H1 (cell line): ENCODE measurements around the gene RSBN1. TPM values are rescaled to one million over a fixed set of nuclear protein-coding genes. Genes with fewer than 3 reads are reported as not detected.

Source experiments
- CTCF ChIA-PET: fragments of 300-600 bp; sonication (Branson Sonifier 250); formaldehyde crosslinking; loops from one replicate; lab custom pipeline; 2021; ENCODE audit not compliant: partially characterized antibody; lab: Charles Lee
- POLR2A ChIA-PET: fragments of 300-600 bp; sonication (Branson Sonifier 250); formaldehyde crosslinking; loops from one replicate; lab custom pipeline; 2021; ENCODE audit warnings: inconsistent platforms; ENCODE audit not compliant: partially characterized antibody; lab: Charles Lee
- DNase-seq, 2 experiments: peaks; one replicate each; pipeline versions ENCODE4 v3.0.0 to v3.0.0-alpha.2; 2010 to 2022; ENCODE audit warnings: low spot score in 2 of 2, low read depth in 1 of 2, mixed read lengths in 1 of 2
- FAIRE-seq: peaks from 2 replicates; lab custom pipeline; 2011; peaks lifted over from hg19 to GRCh38; lab: Jason Lieb, UNC
- H2AFZ ChIP-seq: 2 replicates; pipeline ENCODE4 v1.8.1; 2012; ENCODE audit warnings: low read length, inconsistent platforms
- H2AK5ac ChIP-seq: 2 replicates; pipeline ENCODE4 v1.6.1; 2013; ENCODE audit warnings: low read depth, low read length
- H2BK120ac ChIP-seq: replicated peaks from 2 replicates; pipeline ENCODE3; 2013; ENCODE audit warnings: low read depth, low read length, inconsistent platforms
- H2BK12ac ChIP-seq: 2 replicates; pipeline ENCODE4 v1.6.1; 2013; ENCODE audit warnings: low read depth, low read length
- H2BK15ac ChIP-seq: 2 replicates; pipeline ENCODE4 v1.6.1; 2013; ENCODE audit warnings: low read length
- H2BK20ac ChIP-seq: 2 replicates; pipeline ENCODE4 v1.6.1; 2013; ENCODE audit warnings: low read length
- H2BK5ac ChIP-seq: 2 replicates; pipeline ENCODE4 v1.6.1; 2013; ENCODE audit warnings: low read depth, low read length
- H3K14ac ChIP-seq: 2 replicates; pipeline ENCODE4 v1.6.1; 2013; ENCODE audit warnings: inconsistent platforms; ENCODE audit not compliant: insufficient read length
- H3K18ac ChIP-seq: 2 replicates; pipeline ENCODE4 v1.6.1; 2013; ENCODE audit warnings: low read length; ENCODE audit errors: extremely low read depth
- H3K23ac ChIP-seq: 2 replicates; pipeline ENCODE4 v1.6.1; 2013; ENCODE audit warnings: inconsistent platforms; ENCODE audit not compliant: insufficient read length
- H3K23me2 ChIP-seq: 2 replicates; pipeline ENCODE4 v1.6.1; 2013; ENCODE audit warnings: low read depth, low read length
- H3K27ac ChIP-seq: 2 replicates; pipeline ENCODE4 v1.6.1; 2011; ENCODE audit warnings: low read depth, low read length, inconsistent platforms
- H3K27me3 ChIP-seq, 4 experiments: replicated peaks in 1 of 4; 1 replicate in 1 of 4; 2 replicates in 3 of 4; pipeline versions ENCODE4 v1.6.1 to v1.8.1; 2011 to 2013; ENCODE audit warnings: low read length in 3 of 4, mild to moderate bottlenecking in 3 of 4, inconsistent platforms in 2 of 4, mixed read lengths in 2 of 4, moderate library complexity in 1 of 4; ENCODE audit not compliant: control insufficient read depth in 3 of 4, insufficient read depth in 3 of 4; ENCODE audit errors: extremely low read depth in 1 of 4
- H3K36me3 ChIP-seq, 4 experiments: 2 replicates each; pipeline versions ENCODE4 v1.6.1 to v1.8.1; 2011 to 2013; ENCODE audit warnings: mild to moderate bottlenecking in 4 of 4, low read length in 3 of 4, moderate library complexity in 2 of 4, control low read depth in 1 of 4, inconsistent platforms in 1 of 4; ENCODE audit not compliant: insufficient read depth in 4 of 4, control insufficient read depth in 2 of 4
- H3K4ac ChIP-seq: replicated peaks from 2 replicates; pipeline ENCODE3; 2013; ENCODE audit warnings: low read length, low read depth, mixed read lengths, inconsistent platforms; ENCODE audit not compliant: insufficient read length
- H3K4me1 ChIP-seq, 4 experiments: replicated peaks in 1 of 4; 1 replicate in 1 of 4; 2 replicates in 3 of 4; pipeline versions ENCODE4 v1.6.1 to v1.8.1; 2011 to 2013; ENCODE audit warnings: low read length in 3 of 4, inconsistent platforms in 2 of 4, mixed read lengths in 1 of 4; ENCODE audit not compliant: insufficient read depth in 4 of 4, control insufficient read depth in 3 of 4
- H3K4me2 ChIP-seq, 2 experiments: 2 replicates each; pipeline versions ENCODE4 v1.6.1 to v1.8.1; 2011 to 2013; ENCODE audit warnings: low read depth in 2 of 2, low read length in 2 of 2, control low read depth in 1 of 2, inconsistent platforms in 1 of 2, mild to moderate bottlenecking in 1 of 2; ENCODE audit not compliant: insufficient read depth in 1 of 2
- H3K4me3 ChIP-seq, 4 experiments: fragments of 200-600, 300-600 bp in 1 of 4; sonication (generic), shearing (Covaris generic), sonication (Bioruptor Twin) in 1 of 4; 2 replicates each; pipeline versions ENCODE4 v1.5.1 to v1.8.1; 2011 to 2016; ENCODE audit warnings: low read length in 4 of 4, low read depth in 3 of 4, control low read depth in 2 of 4, inconsistent platforms in 2 of 4, mild to moderate bottlenecking in 2 of 4, mixed read lengths in 1 of 4, moderate library complexity in 1 of 4; ENCODE audit not compliant: insufficient read depth in 2 of 4; ENCODE audit errors: extremely low read depth in 1 of 4
- H3K56ac ChIP-seq: replicated peaks from 2 replicates; pipeline ENCODE3; 2013; ENCODE audit warnings: low read depth, mild to moderate bottlenecking, mixed read lengths, low read length, inconsistent platforms; ENCODE audit not compliant: insufficient read length
- H3K79me1 ChIP-seq: 2 replicates; pipeline ENCODE4 v1.6.1; 2013; ENCODE audit warnings: low read depth, low read length, control low read depth
- H3K79me2 ChIP-seq, 2 experiments: 2 replicates each; pipeline versions ENCODE4 v1.6.1 to v1.8.1; 2012 to 2013; ENCODE audit warnings: low read length in 2 of 2, mild to moderate bottlenecking in 2 of 2, inconsistent platforms in 1 of 2; ENCODE audit not compliant: insufficient read depth in 2 of 2, control insufficient read depth in 1 of 2
- H3K9ac ChIP-seq, 4 experiments: replicated peaks in 1 of 4; 1 replicate in 1 of 4; 2 replicates in 3 of 4; pipeline versions ENCODE4 v1.6.1 to v1.8.1; 2011 to 2013; ENCODE audit warnings: low read depth in 3 of 4, low read length in 3 of 4, control low read depth in 2 of 4, mild to moderate bottlenecking in 2 of 4, moderate library complexity in 2 of 4, inconsistent platforms in 1 of 4; ENCODE audit errors: extremely low read depth in 1 of 4
- H3K9me3 ChIP-seq, 2 experiments: 2 replicates each; pipeline versions ENCODE4 v1.6.1 to v1.8.1; 2012 to 2013; ENCODE audit warnings: mild to moderate bottlenecking in 2 of 2, moderate library complexity in 2 of 2, control low read depth in 1 of 2, inconsistent platforms in 1 of 2, low read depth in 1 of 2, low read length in 1 of 2, mixed read lengths in 1 of 2; ENCODE audit not compliant: insufficient read depth in 2 of 2
- H4K20me1 ChIP-seq, 2 experiments: replicated peaks in 1 of 2; 2 replicates each; pipeline versions ENCODE3 to v1.8.1; 2011 to 2013; ENCODE audit warnings: inconsistent platforms in 2 of 2, low read length in 2 of 2, mild to moderate bottlenecking in 1 of 2; ENCODE audit not compliant: insufficient read depth in 2 of 2, control insufficient read depth in 1 of 2
- H4K5ac ChIP-seq: 2 replicates; pipeline ENCODE4 v1.6.1; 2013; ENCODE audit warnings: low read length, low read depth, mixed read lengths, inconsistent platforms; ENCODE audit not compliant: insufficient read length
- H4K8ac ChIP-seq: 2 replicates; pipeline ENCODE4 v1.8.0; 2013; ENCODE audit warnings: mild to moderate bottlenecking, moderate library complexity, low read length, inconsistent platforms; ENCODE audit not compliant: insufficient read depth; ENCODE audit errors: extremely low read depth
- H4K91ac ChIP-seq: replicated peaks from 2 replicates; pipeline ENCODE3; 2013; ENCODE audit warnings: low read length, mixed read lengths, inconsistent platforms; ENCODE audit not compliant: insufficient read length
- FOSL1 ChIP-seq: IDR thresholded peaks from 2 replicates; pipeline ENCODE4 v1.6.1; 2011; ENCODE audit warnings: mild to moderate bottlenecking, low read depth, low read length, moderate library complexity; ENCODE audit not compliant: insufficient read depth
- JUN ChIP-seq: IDR thresholded peaks from 2 replicates; pipeline ENCODE4 v1.6.1; 2011; ENCODE audit warnings: low read depth, mild to moderate bottlenecking, improper control_type of control experiment, low read length
- PHF8 ChIP-seq: fragments of 200-600 bp; sonication (generic); conservative IDR thresholded peaks from 2 replicates; pipeline ENCODE4 v1.7.1; 2012; ENCODE audit warnings: low read depth, mild to moderate bottlenecking, inconsistent platforms, low read length, moderate library complexity
- SIRT6 ChIP-seq: IDR thresholded peaks from one replicate; pipeline ENCODE4 v1.7.1; 2012; ENCODE audit warnings: low read length, inconsistent platforms
- SP4 ChIP-seq: IDR thresholded peaks from 2 replicates; pipeline ENCODE4 v1.6.1; 2012; ENCODE audit warnings: low read length, inconsistent platforms
- WGBS, 2 experiments: shearing (Covaris generic) in 1 of 2; methylation state at CpG; one replicate each; pipeline versions ENCODE4 v1.1.6 to v1.1.7; 2013 to 2015; ENCODE audit warnings: low lambda C conversion rate in 2 of 2, mixed read lengths in 2 of 2, inconsistent platforms in 1 of 2, low coverage in 1 of 2, missing lambda C conversion rate in 1 of 2; ENCODE audit not compliant: insufficient replicate concordance in 2 of 2, insufficient coverage in 1 of 2, insufficient read length in 1 of 2; ENCODE audit errors: extremely low coverage in 1 of 2, missing lambda C conversion rate in 1 of 2; 5-methylcytosine and 5-hydroxymethylcytosine counted together
- polyA plus RNA-seq, 7 experiments: library from polyadenylated mRNA; depleted of rRNA in 3 of 7; stranded (reverse) in 5 of 7; unstranded in 2 of 7; fragments of >200 nt in 5 of 7; fragments of 200-250 nt in 2 of 7; gene quantifications; 1 replicate in 5 of 7; 2 replicates in 1 of 7; 4 replicates in 1 of 7; pipeline versions ENCODE4 v1.2.1 to v1.2.3, GENCODE V29; 2011 to 2013; ENCODE audit warnings: missing spikeins in 2 of 7, mixed read lengths in 2 of 7
- total RNA-seq: library from RNA; stranded (reverse); fragmentation: NEBNext Ultra II Directional; extraction: Animal tissue kit (Norgen Biotek cat#: 25700); gene quantifications from 2 replicates; pipeline ENCODE4 v1.2.1, GENCODE V29; 2021
- TF ChIP-seq, protein P1 (sequence below): IDR thresholded peaks from 2 replicates; pipeline ENCODE4 v1.6.1; 2011; ENCODE audit warnings: low read length, improper control_type of control experiment

The RSBN1 gene
- total and polyA plus RNA-seq, 2 of the 8 experiments (the other 6 are each of a cell fraction or from before 2014, with no cell fraction given), result 4.2 to 17.6 TPM

DNA sequence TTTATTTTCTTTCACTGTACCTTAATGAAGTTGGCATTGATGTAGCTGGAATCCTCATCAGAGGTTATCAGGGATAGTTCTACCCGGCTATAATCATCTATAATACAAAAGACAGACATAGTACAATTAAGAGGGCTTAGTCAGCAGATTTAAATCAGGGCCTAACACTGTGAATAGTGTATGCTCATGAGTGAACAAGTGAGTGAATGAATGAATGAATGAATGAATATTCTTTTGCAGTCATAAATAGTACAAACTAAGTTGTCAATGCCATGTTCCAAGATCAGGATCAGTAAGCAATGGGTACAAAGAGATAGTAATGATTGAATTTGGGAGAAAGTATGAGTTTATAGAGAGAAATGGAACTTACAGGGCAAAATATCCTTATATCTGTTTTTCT is 46.7 kb upstream of the RSBN1 start:
- no peaks in the 10 kb centered on the region for H3K36me3 ChIP-seq
- H3K4ac ChIP-seq, result no peak overlapping the region
- H2BK15ac ChIP-seq, result no peak overlapping the region
- H2BK120ac ChIP-seq, result no peak overlapping the region
- H3K18ac ChIP-seq, result no peak overlapping the region
- H2BK12ac ChIP-seq, result no peak overlapping the region
- H3K14ac ChIP-seq, result no peak overlapping the region
- no peak overlapping the region for H3K4me3 ChIP-seq
- H2BK5ac ChIP-seq, result no peak overlapping the region
- H3K79me2 ChIP-seq, result no peaks in the 10 kb centered on the region
- no peak overlapping the region for H3K4me2 ChIP-seq
- CTCF ChIA-PET, result interaction anchor here (1.3 kb wide), 1 partner anchor 12 kb away, joined by 3 read pairs; no protein-coding TSS in a partner anchor
- H4K91ac ChIP-seq, result no peak overlapping the region
- H3K56ac ChIP-seq, result no peak overlapping the region
- TF ChIP-seq, protein P1, sequence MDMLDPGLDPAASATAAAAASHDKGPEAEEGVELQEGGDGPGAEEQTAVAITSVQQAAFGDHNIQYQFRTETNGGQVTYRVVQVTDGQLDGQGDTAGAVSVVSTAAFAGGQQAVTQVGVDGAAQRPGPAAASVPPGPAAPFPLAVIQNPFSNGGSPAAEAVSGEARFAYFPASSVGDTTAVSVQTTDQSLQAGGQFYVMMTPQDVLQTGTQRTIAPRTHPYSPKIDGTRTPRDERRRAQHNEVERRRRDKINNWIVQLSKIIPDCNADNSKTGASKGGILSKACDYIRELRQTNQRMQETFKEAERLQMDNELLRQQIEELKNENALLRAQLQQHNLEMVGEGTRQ, result no peak
- no peak for TF ChIP-seq SIRT6
- TF ChIP-seq JUN, result no peak
- no peak for TF ChIP-seq SP4
- no peak for TF ChIP-seq FOSL1
- no peak for TF ChIP-seq PHF8
- TF ChIP-seq, all 59 proteins: peak for 0
- Histone ChIP-seq H3K9me3 (no peaks in the 10 kb centered on the region), H3K23ac (no peak overlapping the region), H2BK20ac (no peak overlapping the region), H3K9ac (no peak overlapping the region), H4K5ac (no peak overlapping the region), H3K79me1 (no peaks in the 10 kb centered on the region), H2AK5ac (no peak overlapping the region), H2AFZ (no peak overlapping the region), H4K20me1 (no peaks in the 10 kb centered on the region), H3K27me3 (no peaks in the 10 kb centered on the region), H4K8ac (no peak overlapping the region), H3K27ac (no peak overlapping the region), H3K4me1 (no peaks in the 10 kb centered on the region), H3K23me2 (no peaks in the 10 kb centered on the region)
- FAIRE-seq (no peak), DNase-seq (no peak)
- POLR2A ChIA-PET, result no interaction called here
- 88% methylated on average over 1 of the region's 1 CpG; no CpG with 5 or more reads in 1 of the 2 experiments for WGBS, 2 experiments
